GM18498 (cell line): ENCODE data around the gene SOAT2.
A peak's percentile ranks its signal among the peaks of the same experiment; 100 is the strongest.
"Not testable (repeated sequence)": the region's sequence is repeated elsewhere in the genome, so short reads cannot be mapped to it uniquely, and the experiment has no call there.

Experiments used
- ATAC-seq: cut with Tn5 transposase; IDR thresholded peaks from one replicate; pipeline ENCODE4 v1.9.1; 2021; ENCODE audit warnings: mild to moderate bottlenecking, moderate library complexity; ENCODE audit not compliant: unreplicated experiment

Gene SOAT2

GRCh38 chr12:53079226-53080117 lies 23.8 kb upstream of the SOAT2 start, which contains the start of gene SPRYD3:
Gene SPRYD3, minus strand, starts transcription at chr12:53079390. Its CDS starts 57 bp downstream, at chr12:53079333.
- peak; percentile 99 for ATAC-seq

- no peak for ATAC-seq
Measured at GRCh38 chr12:53082637-53083175, 20.6 kb upstream of the SOAT2 start.

- ATAC-seq = no peak
Measured at GRCh38 chr12:53086361-53086760, 16.9 kb upstream of the SOAT2 start.

GRCh38 chr12:53090105-53090504 lies 13.2 kb upstream of the SOAT2 start:
- no peak for ATAC-seq

- no peak for ATAC-seq
Measured at GRCh38 chr12:53090554-53090953, 12.7 kb upstream of the SOAT2 start.

- ATAC-seq = no peak
Measured at GRCh38 chr12:53091756-53092155, 11.5 kb upstream of the SOAT2 start.

- ATAC-seq = no peak
Measured at GRCh38 chr12:53093777-53094393, 9.4 kb upstream of the SOAT2 start.

- ATAC-seq = no peak
Measured at GRCh38 chr12:53094394-53094787, 8.9 kb upstream of the SOAT2 start.

- ATAC-seq = not testable (repeated sequence)
Measured at GRCh38 chr12:53094796-53095595, 8.3 kb upstream of the SOAT2 start.

- ATAC-seq = not testable (repeated sequence)
Measured at GRCh38 chr12:53095596-53095895, 7.7 kb upstream of the SOAT2 start.

GRCh38 chr12:53096089-53096741 lies 7.1 kb upstream of the SOAT2 start:
- ATAC-seq = no peak

- ATAC-seq = no peak
Measured at GRCh38 chr12:53096759-53097158, 6.5 kb upstream of the SOAT2 start.

GRCh38 chr12:53097207-53097563 lies 6.1 kb upstream of the SOAT2 start:
- ATAC-seq = no peak

GRCh38 chr12:53097564-53098353 lies 5.5 kb upstream of the SOAT2 start, which contains the start of gene IGFBP6:
Gene IGFBP6, plus strand, starts transcription at chr12:53097667. Its CDS starts 51 bp downstream, at chr12:53097718.
- ATAC-seq = peak; percentile 55

GRCh38 chr12:53098354-53098981 lies 4.8 kb upstream of the SOAT2 start:
- ATAC-seq = peak; percentile 7

GRCh38 chr12:53099071-53099882 lies 4.0 kb upstream of the SOAT2 start:
- ATAC-seq = no peak

GRCh38 chr12:53100466-53101151 lies 2.7 kb upstream of the SOAT2 start:
- ATAC-seq = no peak

GRCh38 chr12:53101266-53101665 lies 2.0 kb upstream of the SOAT2 start:
- no peak for ATAC-seq
